CD14-positive monocyte (primary cell): ENCODE data around the gene MACROD1. TPM values are rescaled to one million over a fixed set of nuclear protein-coding genes. Genes with fewer than 3 reads are reported as not detected.

Experiments
- DNase-seq, 3 donors: peaks; one replicate each; pipeline ENCODE4 v3.0.0-alpha.2; 2011 to 2022
- H2AFZ ChIP-seq: 2 replicates; pipeline ENCODE4 v1.6.0; 2012; ENCODE audit warnings: mild to moderate bottlenecking, low read depth, low read length, inconsistent platforms; ENCODE audit not compliant: insufficient read depth, poor library complexity, severe bottlenecking
- H3K27ac ChIP-seq, 2 donors: 1 replicate in 1 of 2; 2 replicates in 1 of 2; pipeline ENCODE4 v1.5.1; 2012 to 2013; ENCODE audit warnings: low read length in 2 of 2, control low read depth in 1 of 2, inconsistent platforms in 1 of 2, low read depth in 1 of 2, mild to moderate bottlenecking in 1 of 2
- H3K27me3 ChIP-seq, 2 donors: one replicate each; pipeline versions ENCODE4 v1.6.0 to v1.6.1; 2011 to 2013; ENCODE audit warnings: low read length in 2 of 2; ENCODE audit not compliant: control insufficient read depth in 2 of 2, insufficient read depth in 2 of 2
- H3K36me3 ChIP-seq, 2 donors: replicated peaks in 1 of 2; 1 replicate in 1 of 2; 2 replicates in 1 of 2; pipeline versions ENCODE4 v1.5.1 to v1.6.1; 2012 to 2013; ENCODE audit warnings: low read length in 2 of 2, control low read depth in 1 of 2, inconsistent platforms in 1 of 2, mild to moderate bottlenecking in 1 of 2; ENCODE audit not compliant: insufficient read depth in 2 of 2, control insufficient read depth in 1 of 2
- H3K4me1 ChIP-seq, 2 donors: 1 replicate in 1 of 2; 2 replicates in 1 of 2; pipeline versions ENCODE4 v1.5.1 to v1.6.1; 2012 to 2013; ENCODE audit warnings: low read length in 2 of 2, control low read depth in 1 of 2, inconsistent platforms in 1 of 2, mild to moderate bottlenecking in 1 of 2, moderate library complexity in 1 of 2; ENCODE audit not compliant: insufficient read depth in 2 of 2, control insufficient read depth in 1 of 2
- H3K4me2 ChIP-seq: replicated peaks from 2 replicates; pipeline ENCODE3; 2012; ENCODE audit warnings: low read length, moderate library complexity, mild to moderate bottlenecking; ENCODE audit not compliant: poor library complexity, severe bottlenecking; ENCODE audit errors: extremely low read depth
- H3K4me3 ChIP-seq, 3 experiments: fragments of 200-600 bp in 1 of 3; sonication (generic) in 1 of 3; replicated peaks in 1 of 3; 1 replicate in 2 of 3; 2 replicates in 1 of 3; pipeline ENCODE4 v1.5.1; 2011 to 2013; ENCODE audit warnings: low read length in 3 of 3, mild to moderate bottlenecking in 3 of 3, control low read depth in 2 of 3, low read depth in 2 of 3, inconsistent platforms in 1 of 3, moderate library complexity in 1 of 3
- H3K79me2 ChIP-seq: 2 replicates; pipeline ENCODE4 v1.6.0; 2012; ENCODE audit warnings: mild to moderate bottlenecking, control low read depth, inconsistent platforms, low read length, moderate library complexity; ENCODE audit not compliant: insufficient read depth
- H3K9ac ChIP-seq: 2 replicates; pipeline ENCODE4 v1.6.0; 2017; ENCODE audit warnings: low read length, mild to moderate bottlenecking; ENCODE audit not compliant: insufficient read depth, poor library complexity, severe bottlenecking
- H3K9me3 ChIP-seq, 2 donors: replicated peaks in 1 of 2; 1 replicate in 1 of 2; 2 replicates in 1 of 2; pipeline versions ENCODE4 v1.5.1 to v1.6.1; 2012 to 2013; ENCODE audit warnings: low read length in 2 of 2, control low read depth in 1 of 2; ENCODE audit not compliant: control insufficient read depth in 1 of 2, insufficient read depth in 1 of 2
- H4K20me1 ChIP-seq: 2 replicates; pipeline ENCODE4 v1.6.0; 2012; ENCODE audit warnings: mild to moderate bottlenecking, low read length, control low read depth, moderate library complexity; ENCODE audit not compliant: insufficient read depth
- H3K27ac Mint-ChIP-seq, 7 donors: one replicate each; pipeline ENCODE4 v1.8.0; 2020; ENCODE audit warnings: mild to moderate bottlenecking in 7 of 7, mixed read lengths in 7 of 7, moderate library complexity in 6 of 7, inconsistent platforms in 2 of 7
- H3K27me3 Mint-ChIP-seq, 3 donors: one replicate each; pipeline ENCODE4 v1.8.0; 2021 to 2022; ENCODE audit warnings: low read depth in 3 of 3, mild to moderate bottlenecking in 3 of 3, mixed read lengths in 3 of 3, moderate library complexity in 3 of 3, inconsistent platforms in 1 of 3
- H3K36me3 Mint-ChIP-seq, 2 donors: one replicate each; pipeline ENCODE4 v1.8.0; 2020; ENCODE audit warnings: mixed read lengths in 2 of 2, inconsistent platforms in 1 of 2, mild to moderate bottlenecking in 1 of 2
- H3K4me1 Mint-ChIP-seq: one replicate; pipeline ENCODE4 v1.8.0; 2020; ENCODE audit warnings: mild to moderate bottlenecking, mixed read lengths
- H3K4me3 Mint-ChIP-seq, 2 donors: one replicate each; pipeline ENCODE4 v1.8.0; 2020; ENCODE audit warnings: mild to moderate bottlenecking in 2 of 2, mixed read lengths in 2 of 2, moderate library complexity in 1 of 2
- H3K9me3 Mint-ChIP-seq, 7 donors: one replicate each; pipeline ENCODE4 v1.8.0; 2020 to 2022; ENCODE audit warnings: mixed read lengths in 7 of 7, mild to moderate bottlenecking in 6 of 7, moderate library complexity in 6 of 7, inconsistent platforms in 2 of 7
- WGBS: methylation state at CpG from one replicate; pipeline ENCODE4 v1.1.5; 2013; ENCODE audit warnings: missing lambda C conversion rate; ENCODE audit not compliant: insufficient coverage; 5-methylcytosine and 5-hydroxymethylcytosine counted together
- intact Hi-C, 2 donors: fragments of 100-400 bp; cut with micrococcal nuclease; formaldehyde crosslinking; loops; one replicate each; pipeline versions ENCODE4 v1.15.0 to v1.15.1; 2023
- polyA plus RNA-seq, 3 donors: library from polyadenylated mRNA; depleted of rRNA in 1 of 3; unstranded in 2 of 3; stranded (reverse) in 1 of 3; fragments of 300-500 nt in 2 of 3; fragments of >200 nt in 1 of 3; fragmentation: Illumina TruSeq in 2 of 3; gene quantifications; 1 replicate in 2 of 3; 2 replicates in 1 of 3; pipeline ENCODE4 v1.2.3, GENCODE V29; 2012 to 2021
- TF ChIP-seq, protein P1 (sequence below): fragments of 200-600 bp; IDR thresholded peaks from one replicate; pipeline ENCODE4 v1.8.0; 2022; ENCODE audit warnings: antibody characterized with exemption, mild to moderate bottlenecking

Gene MACROD1
- polyA plus RNA-seq, 3 donors = 1.5 to 2.4 (median 2.2) TPM

DNA sequence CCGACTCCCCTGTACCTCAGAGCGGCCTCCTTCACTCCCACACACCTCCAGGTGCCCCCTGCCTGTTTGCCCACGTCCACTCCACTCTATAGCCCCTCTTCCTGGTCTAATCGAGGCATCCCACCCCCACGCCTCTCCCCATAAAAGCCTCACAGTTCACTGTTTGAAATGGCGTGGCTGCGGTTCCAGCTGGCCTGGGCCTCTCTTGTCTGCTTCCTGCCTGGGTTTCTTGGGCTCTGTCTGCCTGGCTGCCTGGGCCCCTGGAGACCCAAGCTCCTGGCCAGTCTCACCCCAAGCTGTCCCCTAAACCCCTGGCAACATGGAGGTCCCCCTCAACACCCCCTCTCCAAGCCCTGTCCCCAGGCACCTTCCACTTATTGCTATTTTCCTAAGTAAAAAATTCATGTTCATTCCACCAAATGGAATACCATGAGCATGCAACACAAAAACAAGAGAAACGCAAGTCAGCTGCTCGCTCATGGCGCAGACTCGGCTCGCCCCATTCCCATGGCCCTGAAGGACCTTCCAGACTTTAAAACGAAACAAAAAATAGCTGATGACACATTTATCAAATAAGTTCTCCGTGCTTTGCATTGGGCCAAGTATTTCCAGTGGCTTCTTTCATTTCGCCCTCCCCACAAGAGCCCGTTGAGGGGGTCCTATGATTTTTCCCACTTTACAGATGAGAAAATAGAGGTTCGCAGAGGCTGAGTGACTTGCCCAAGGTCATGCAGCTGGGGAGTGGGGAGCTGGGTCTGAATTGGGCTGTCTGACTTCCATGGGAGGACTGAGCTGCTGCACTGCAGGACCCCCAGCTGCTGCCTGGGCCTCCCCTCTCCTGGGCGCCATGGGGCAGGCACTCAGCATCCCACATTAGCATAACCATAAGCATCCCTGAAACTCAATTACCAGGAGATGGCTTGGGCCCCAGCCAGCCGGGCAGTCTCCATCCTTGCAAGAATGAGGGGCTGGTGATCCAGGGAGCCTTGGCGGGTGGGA, 141.9 kb downstream of the MACROD1 start:
- Mint-ChIP-seq H3K4me1 (peaks cover 21% of the 10 kb centered on the region), H3K27me3 (peaks cover 4 to 9% (median 6%) of the 10 kb centered on the region in 3 donors), H3K4me3 (no peak overlapping the region), H3K27ac (no peak overlapping the region), H3K36me3 (no peaks in the 10 kb centered on the region), H3K9me3 (no peaks in the 10 kb centered on the region)
- intact Hi-C loops = no loop called here
- H4K20me1 ChIP-seq = no peaks in the 10 kb centered on the region
- H3K9ac ChIP-seq = no peak overlapping the region
- H3K27me3 ChIP-seq = no peaks in the 10 kb centered on the region
- TF ChIP-seq, protein P1, sequence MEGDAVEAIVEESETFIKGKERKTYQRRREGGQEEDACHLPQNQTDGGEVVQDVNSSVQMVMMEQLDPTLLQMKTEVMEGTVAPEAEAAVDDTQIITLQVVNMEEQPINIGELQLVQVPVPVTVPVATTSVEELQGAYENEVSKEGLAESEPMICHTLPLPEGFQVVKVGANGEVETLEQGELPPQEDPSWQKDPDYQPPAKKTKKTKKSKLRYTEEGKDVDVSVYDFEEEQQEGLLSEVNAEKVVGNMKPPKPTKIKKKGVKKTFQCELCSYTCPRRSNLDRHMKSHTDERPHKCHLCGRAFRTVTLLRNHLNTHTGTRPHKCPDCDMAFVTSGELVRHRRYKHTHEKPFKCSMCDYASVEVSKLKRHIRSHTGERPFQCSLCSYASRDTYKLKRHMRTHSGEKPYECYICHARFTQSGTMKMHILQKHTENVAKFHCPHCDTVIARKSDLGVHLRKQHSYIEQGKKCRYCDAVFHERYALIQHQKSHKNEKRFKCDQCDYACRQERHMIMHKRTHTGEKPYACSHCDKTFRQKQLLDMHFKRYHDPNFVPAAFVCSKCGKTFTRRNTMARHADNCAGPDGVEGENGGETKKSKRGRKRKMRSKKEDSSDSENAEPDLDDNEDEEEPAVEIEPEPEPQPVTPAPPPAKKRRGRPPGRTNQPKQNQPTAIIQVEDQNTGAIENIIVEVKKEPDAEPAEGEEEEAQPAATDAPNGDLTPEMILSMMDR = no peak
- H3K4me2 ChIP-seq = no peak overlapping the region
- H3K4me3 ChIP-seq = no peak overlapping the region
- WGBS = 87% methylated on average over 15 of the region's 20 CpGs
- H3K79me2 ChIP-seq = no peaks in the 10 kb centered on the region
- H3K4me1 ChIP-seq = peaks cover 21 to 22% of the 10 kb centered on the region in 2 donors
- H3K36me3 ChIP-seq = no peaks in the 10 kb centered on the region
- H3K27ac ChIP-seq = no peak overlapping the region
- no peak for DNase-seq
- no peaks in the 10 kb centered on the region for H3K9me3 ChIP-seq
- no peak overlapping the region for H2AFZ ChIP-seq

DNA sequence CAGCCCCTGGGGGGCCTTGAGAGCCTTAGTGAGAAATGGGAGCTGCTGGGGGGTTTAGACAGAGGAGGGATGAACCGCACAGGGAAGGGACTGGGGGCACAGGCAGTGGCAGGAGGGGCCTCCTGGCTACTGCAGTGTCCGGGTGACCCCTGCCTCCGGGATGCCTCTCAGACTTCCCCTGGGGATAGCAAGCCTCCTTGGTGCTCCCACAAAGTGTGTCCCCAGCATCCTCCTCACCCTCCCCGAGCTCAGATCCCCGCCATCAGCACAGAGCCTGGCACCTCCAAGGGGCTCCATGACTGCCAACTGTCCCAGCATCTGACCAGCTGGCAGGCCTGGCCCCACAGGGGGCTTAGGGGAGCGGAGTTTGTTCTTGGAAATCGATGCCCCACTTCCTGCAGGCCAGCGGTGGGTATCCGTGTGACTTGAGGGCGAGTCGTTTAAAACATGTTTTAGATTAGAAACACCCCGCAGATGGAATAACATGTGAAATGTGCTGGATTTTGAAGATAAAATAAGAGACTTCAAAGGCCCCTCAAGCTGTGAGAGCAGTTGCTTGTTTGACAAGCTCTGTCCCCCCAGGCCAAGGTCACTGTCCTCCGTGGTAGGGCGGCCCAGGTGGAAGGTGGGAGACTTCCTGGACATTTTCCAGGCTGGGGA, 143.7 kb downstream of the MACROD1 start:
- 94% methylated on average over 13 of the region's 14 CpGs for WGBS

More for the DNA sequence above, 143.7 kb downstream of the MACROD1 start:
- H3K4me1 ChIP-seq = peaks cover 3 to 5% of the 10 kb centered on the region in 2 donors
- Mint-ChIP-seq H3K27me3 (peaks cover 3 to 9% (median 6%) of the 10 kb centered on the region in 3 donors), H3K36me3 (no peaks in the 10 kb centered on the region), H3K4me1 (peaks cover 6% of the 10 kb centered on the region), H3K27ac (no peak overlapping the region), H3K4me3 (no peak overlapping the region), H3K9me3 (no peaks in the 10 kb centered on the region)
- H3K4me3 ChIP-seq = no peak overlapping the region
- TF ChIP-seq, protein P1 = no peak
- intact Hi-C loops = no loop called here
- no peak overlapping the region for H3K4me2 ChIP-seq
- no peaks in the 10 kb centered on the region for H3K27me3 ChIP-seq
- no peak overlapping the region for H2AFZ ChIP-seq
- no peaks in the 10 kb centered on the region for H3K36me3 ChIP-seq
- H3K27ac ChIP-seq = no peak overlapping the region
- no peak overlapping the region for H3K9ac ChIP-seq
- H4K20me1 ChIP-seq = no peaks in the 10 kb centered on the region
- no peaks in the 10 kb centered on the region for H3K9me3 ChIP-seq
- H3K79me2 ChIP-seq = no peaks in the 10 kb centered on the region
- no peak for DNase-seq
